Measurements from ENCODE around the gene LHFPL6.

DNA sequence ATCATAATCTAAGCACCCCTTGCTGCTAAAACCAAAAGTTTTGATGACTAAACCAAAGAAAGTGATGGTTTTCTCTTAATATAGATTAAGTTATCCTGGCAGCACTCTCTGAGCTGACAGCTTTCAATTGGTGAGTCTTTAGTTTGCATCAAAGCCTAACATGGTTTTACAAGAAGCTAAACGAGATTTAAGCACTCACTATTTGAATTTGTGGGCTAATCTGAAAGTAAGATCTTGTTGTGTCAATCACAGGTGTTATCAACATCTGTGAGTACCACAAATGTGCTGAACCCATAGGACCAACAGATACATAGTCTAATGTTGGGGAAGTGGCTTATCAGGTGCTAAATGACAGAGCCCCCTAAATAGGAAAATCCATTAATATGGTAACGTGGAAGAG lies 223.9 kb downstream of the LHFPL6 start:
- no peak for TF ChIP-seq EZH2phosphoT487 (IDR thresholded peaks at IDR 0.05; ENCODE audit: insufficient read depth, low read depth)
- no peak for TF ChIP-seq EZH2 (IDR thresholded peaks at IDR 0.05; ENCODE audit: insufficient read depth, poor library complexity, severe bottlenecking)

Measured in GM23248 (cell line).